SU-DHL-6 (cell line): ENCODE results near the gene TNRC6B.

ENCODE experiments used
- H2AFZ ChIP-seq: fragments of 200-600 bp; sonication (generic); 2 replicates; pipeline ENCODE4 v1.6.1; 2014; ENCODE audit warnings: low read depth, mild to moderate bottlenecking, moderate library complexity, mixed read lengths, antibody characterized with exemption, low read length; ENCODE audit not compliant: severe bottlenecking
- H3F3A ChIP-seq: fragments of 200-600 bp; shearing (Covaris generic); 2 replicates; pipeline ENCODE4 v1.6.0; 2016; ENCODE audit warnings: antibody characterized with exemption, mild to moderate bottlenecking; ENCODE audit not compliant: insufficient read depth
- H3K27ac ChIP-seq: fragments of 200-600 bp; sonication (generic); 2 replicates; pipeline ENCODE4 v1.5.1; 2016; ENCODE audit warnings: low read depth, mild to moderate bottlenecking, low read length, moderate library complexity, mixed read lengths
- H3K27me3 ChIP-seq: fragments of 200-600 bp; sonication (generic), shearing (Covaris generic); 2 replicates; pipeline ENCODE4 v1.6.0; 2014; ENCODE audit warnings: mild to moderate bottlenecking, low read length
- H3K36me3 ChIP-seq: fragments of 200-600 bp; sonication (generic); 2 replicates; pipeline ENCODE4 v1.6.1; 2014; ENCODE audit warnings: mild to moderate bottlenecking, low read length, mixed read lengths
- H3K4me2 ChIP-seq: fragments of 300-600, 200-600 bp; shearing (Covaris generic), sonication (generic); 2 replicates; pipeline ENCODE4 v1.6.0; 2014; ENCODE audit warnings: low read length, low read depth, mild to moderate bottlenecking; ENCODE audit not compliant: poor library complexity, severe bottlenecking
- H3K4me3 ChIP-seq: fragments of 200-600 bp; sonication (generic); 2 replicates; pipeline ENCODE4 v1.5.1; 2014; ENCODE audit warnings: antibody characterized with exemption, low read length, mild to moderate bottlenecking, mixed read lengths; ENCODE audit not compliant: insufficient read depth, poor library complexity, severe bottlenecking
- H3K79me2 ChIP-seq: fragments of 200-600 bp; sonication (generic); 2 replicates; pipeline ENCODE4 v1.6.1; 2014; ENCODE audit warnings: mild to moderate bottlenecking, low read length, moderate library complexity; ENCODE audit not compliant: insufficient read depth
- H3K9ac ChIP-seq: fragments of 200-600 bp; sonication (generic); 2 replicates; pipeline ENCODE4 v1.7.0; 2014; ENCODE audit warnings: mild to moderate bottlenecking, low read length
- H3K9me2 ChIP-seq: fragments of 200-600 bp; sonication (generic); replicated peaks from 2 replicates; pipeline ENCODE4 v1.6.1; 2014; ENCODE audit warnings: low read length; ENCODE audit not compliant: insufficient read depth
- H3K9me3 ChIP-seq: fragments of 200-600 bp; sonication (generic); 2 replicates; pipeline ENCODE4 v1.6.1; 2014; ENCODE audit warnings: low read length, mixed read lengths; ENCODE audit not compliant: insufficient read depth
- H4K20me1 ChIP-seq: fragments of 200-600 bp; sonication (generic); 2 replicates; pipeline ENCODE4 v1.6.1; 2014; ENCODE audit warnings: low read depth, mild to moderate bottlenecking, antibody characterized with exemption, low read length, moderate library complexity, mixed read lengths
- EZH2phosphoT487 ChIP-seq: fragments of 200-600 bp; sonication (generic), shearing (Covaris generic); conservative IDR thresholded peaks from 2 replicates; pipeline ENCODE4 v1.6.1; 2018; ENCODE audit warnings: mild to moderate bottlenecking, antibody characterized with exemption, low read length, moderate library complexity, mixed read lengths
- TF ChIP-seq, protein P1 (sequence below): fragments of 200-600 bp; sonication (generic); IDR thresholded peaks from one replicate; pipeline ENCODE4 v1.5.1; 2017; ENCODE audit warnings: antibody characterized with exemption, mild to moderate bottlenecking, low read length, moderate library complexity; ENCODE audit not compliant: insufficient read depth, poor library complexity, severe bottlenecking

Gene TNRC6B

DNA sequence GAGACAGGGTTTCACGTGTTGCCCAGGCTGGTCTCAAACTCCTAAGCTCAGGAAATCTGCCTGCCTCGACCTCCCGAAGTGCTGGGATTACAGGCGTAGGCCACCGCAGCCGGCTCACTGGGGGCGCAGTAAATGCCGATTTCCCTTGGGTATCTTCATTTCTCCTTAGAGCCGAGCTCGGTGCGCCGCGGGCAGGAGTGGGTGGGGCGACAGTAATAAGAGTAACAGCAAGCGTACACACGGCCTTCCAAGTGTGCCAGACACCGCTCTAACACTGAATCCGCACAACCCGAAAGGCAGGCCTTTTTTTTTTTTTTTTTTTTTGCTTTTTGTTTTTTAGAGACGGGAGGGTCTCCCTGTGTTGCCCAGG is 168.1 kb downstream of the TNRC6B start:
- no peak for TF ChIP-seq EZH2phosphoT487
- TF ChIP-seq, protein P1, sequence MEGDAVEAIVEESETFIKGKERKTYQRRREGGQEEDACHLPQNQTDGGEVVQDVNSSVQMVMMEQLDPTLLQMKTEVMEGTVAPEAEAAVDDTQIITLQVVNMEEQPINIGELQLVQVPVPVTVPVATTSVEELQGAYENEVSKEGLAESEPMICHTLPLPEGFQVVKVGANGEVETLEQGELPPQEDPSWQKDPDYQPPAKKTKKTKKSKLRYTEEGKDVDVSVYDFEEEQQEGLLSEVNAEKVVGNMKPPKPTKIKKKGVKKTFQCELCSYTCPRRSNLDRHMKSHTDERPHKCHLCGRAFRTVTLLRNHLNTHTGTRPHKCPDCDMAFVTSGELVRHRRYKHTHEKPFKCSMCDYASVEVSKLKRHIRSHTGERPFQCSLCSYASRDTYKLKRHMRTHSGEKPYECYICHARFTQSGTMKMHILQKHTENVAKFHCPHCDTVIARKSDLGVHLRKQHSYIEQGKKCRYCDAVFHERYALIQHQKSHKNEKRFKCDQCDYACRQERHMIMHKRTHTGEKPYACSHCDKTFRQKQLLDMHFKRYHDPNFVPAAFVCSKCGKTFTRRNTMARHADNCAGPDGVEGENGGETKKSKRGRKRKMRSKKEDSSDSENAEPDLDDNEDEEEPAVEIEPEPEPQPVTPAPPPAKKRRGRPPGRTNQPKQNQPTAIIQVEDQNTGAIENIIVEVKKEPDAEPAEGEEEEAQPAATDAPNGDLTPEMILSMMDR, result no peak
- H3K9ac ChIP-seq, result peak overlapping the region; percentile 71
- H4K20me1 ChIP-seq, result no peaks in the 10 kb centered on the region
- H3K27ac ChIP-seq, result peak overlapping the region; percentile 93
- peaks cover 15% of the 10 kb centered on the region; the same call in 1 of the 2 replicates for H3K36me3 ChIP-seq
- peak overlapping the region; percentile 89 for H3K4me3 ChIP-seq
- peak overlapping the region; percentile 61 for H2AFZ ChIP-seq
- H3K9me3 ChIP-seq, result no peaks in the 10 kb centered on the region
- H3K9me2 ChIP-seq, result no peaks in the 10 kb centered on the region
- no peaks in the 10 kb centered on the region for H3K27me3 ChIP-seq
- H3K79me2 ChIP-seq, result peaks cover 43% of the 10 kb centered on the region
- peaks cover 26% of the 10 kb centered on the region for H3F3A ChIP-seq
- H3K4me2 ChIP-seq, result peak overlapping the region; percentile 79

DNA sequence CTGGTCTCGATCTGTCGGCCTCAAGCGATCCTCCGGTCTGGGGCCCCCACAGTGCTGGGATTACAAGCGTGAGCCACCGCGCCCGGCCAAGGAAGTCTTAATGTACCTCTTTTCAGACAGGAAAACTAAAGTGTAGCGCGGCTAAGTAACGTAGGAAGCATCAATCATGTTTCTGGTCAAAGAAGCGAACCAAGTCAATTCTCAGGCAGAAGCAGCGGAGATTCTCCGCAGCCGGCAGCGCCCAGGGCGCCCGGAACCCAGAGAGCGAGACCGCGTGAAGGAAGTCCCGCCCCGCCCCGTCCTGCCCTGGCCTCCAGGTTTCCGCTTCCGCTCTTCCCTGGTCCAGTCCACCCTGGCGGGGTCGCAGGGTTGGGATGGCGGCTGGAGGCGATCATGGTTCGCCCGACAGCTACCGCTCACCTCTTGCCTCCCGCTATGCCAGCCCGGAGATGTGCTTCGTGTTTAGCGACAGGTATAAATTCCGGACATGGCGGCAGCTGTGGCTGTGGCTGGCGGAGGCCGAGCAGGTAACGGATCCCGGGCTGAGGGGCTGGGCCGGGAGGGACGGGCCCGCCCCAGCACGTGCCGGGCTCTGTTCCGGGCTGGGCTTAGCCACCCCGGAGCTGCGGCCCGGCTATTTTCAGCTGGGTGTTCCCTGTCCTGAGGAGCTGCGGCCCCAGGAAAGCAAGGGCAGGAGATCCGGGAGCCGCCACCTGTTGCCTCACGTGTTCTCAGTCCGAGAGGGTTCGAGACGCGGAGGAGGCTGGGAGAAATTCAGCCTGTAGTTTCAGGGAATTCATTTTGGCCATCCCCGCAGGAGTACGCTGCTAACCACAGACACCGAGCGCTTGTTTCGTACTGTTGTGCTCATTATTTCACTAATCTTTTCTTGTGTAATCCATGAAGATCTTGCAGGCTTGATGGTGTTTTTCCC is 168.7 kb downstream of the TNRC6B start, which contains the start of gene ADSL:
Gene ADSL (plus strand): TSS at position 316 of the 934 bp plus-strand sequence. CDS start 59 bp downstream, at position 375.
- no peaks in the 10 kb centered on the region for H4K20me1 ChIP-seq
- H3F3A ChIP-seq, result peaks cover 26% of the 10 kb centered on the region
- no peaks in the 10 kb centered on the region for H3K27me3 ChIP-seq
- H3K9ac ChIP-seq, result peak within 1 kb of the TSS; percentile 71
- no peaks in the 10 kb centered on the region for H3K9me2 ChIP-seq
- H3K27ac ChIP-seq, result peak within 1 kb of the TSS; percentile 93
- no peak for TF ChIP-seq EZH2phosphoT487
- TF ChIP-seq, protein P1, result no peak
- peak within 1 kb of the TSS; percentile 89 for H3K4me3 ChIP-seq
- peaks cover 15% of the 10 kb centered on the region; the same call in 1 of the 2 replicates for H3K36me3 ChIP-seq
- H3K9me3 ChIP-seq, result no peaks in the 10 kb centered on the region
- H3K4me2 ChIP-seq, result peak within 1 kb of the TSS; percentile 79
- H3K79me2 ChIP-seq, result peaks cover 43% of the 10 kb centered on the region
- H2AFZ ChIP-seq, result peak within 1 kb of the TSS; percentile 61

DNA sequence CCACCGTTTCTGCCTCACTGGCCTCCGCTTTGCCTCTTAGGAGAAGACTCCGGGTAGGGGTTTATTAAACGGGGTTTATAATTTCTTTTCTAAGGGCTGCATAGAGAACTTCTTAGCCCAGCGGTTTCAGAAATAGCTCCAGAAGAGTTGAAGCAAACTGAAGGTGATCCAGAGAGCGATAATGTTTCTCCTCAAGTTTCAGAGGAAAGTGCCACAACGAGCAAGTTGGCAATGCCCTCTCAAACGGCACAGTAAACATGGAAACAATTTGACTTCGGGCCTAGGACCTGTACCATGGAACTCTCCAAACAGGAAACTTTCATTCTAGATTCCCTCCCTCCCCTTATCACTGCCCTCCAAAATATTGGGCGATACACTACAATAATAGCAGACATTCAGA is 169.6 kb downstream of the TNRC6B start:
- Histone ChIP-seq H3F3A (peaks cover 25% of the 10 kb centered on the region), H4K20me1 (no peaks in the 10 kb centered on the region), H2AFZ (no peak overlapping the region), H3K27me3 (no peaks in the 10 kb centered on the region), H3K36me3 (peaks cover 15% of the 10 kb centered on the region; the same call in 1 of the 2 replicates), H3K79me2 (peaks cover 43% of the 10 kb centered on the region), H3K9me2 (no peaks in the 10 kb centered on the region), H3K4me2 (peak overlapping the region; percentile 79), H3K27ac (peak overlapping the region; percentile 93), H3K4me3 (peak overlapping the region; percentile 89), H3K9ac (peak overlapping the region; percentile 71), H3K9me3 (no peaks in the 10 kb centered on the region)
- no peak for TF ChIP-seq EZH2phosphoT487
- TF ChIP-seq, protein P1, result no peak
